KMS-11 (cell line): ENCODE results near the gene LBH.

Source experiments
- H2AFZ ChIP-seq: fragments of 200-600 bp; sonication (generic); 2 replicates; pipeline ENCODE4 v1.6.1; 2016; ENCODE audit warnings: antibody characterized with exemption, mixed run types, low read depth
- H3K27ac ChIP-seq: fragments of 200-600 bp; sonication (generic); 2 replicates; pipeline ENCODE4 v1.6.1; 2016; ENCODE audit warnings: mild to moderate bottlenecking, mixed run types
- H3K27me3 ChIP-seq: fragments of 200-600 bp; sonication (generic); 2 replicates; pipeline ENCODE4 v1.6.1; 2017; ENCODE audit warnings: mild to moderate bottlenecking, low read depth, mixed run types, moderate library complexity; ENCODE audit not compliant: insufficient read depth
- H3K36me3 ChIP-seq: fragments of 200-600 bp; sonication (generic); 2 replicates; pipeline ENCODE4 v1.6.1; 2017; ENCODE audit warnings: mild to moderate bottlenecking, mixed run types; ENCODE audit not compliant: insufficient read depth
- H3K4me1 ChIP-seq: fragments of 200-600 bp; sonication (generic); 2 replicates; pipeline ENCODE4 v1.6.1; 2016; ENCODE audit warnings: mild to moderate bottlenecking, low read depth, mixed run types; ENCODE audit not compliant: poor library complexity, severe bottlenecking
- H3K4me2 ChIP-seq: fragments of 200-600 bp; sonication (generic); 2 replicates; pipeline ENCODE4 v1.7.0; 2016; ENCODE audit warnings: mild to moderate bottlenecking, mixed run types
- H3K4me3 ChIP-seq: fragments of 200-600 bp; sonication (generic); IDR thresholded peaks from 2 replicates; pipeline ENCODE4 v1.6.1; 2017; ENCODE audit warnings: low read depth, low read length, mixed read lengths; ENCODE audit not compliant: insufficient read depth
- H3K79me2 ChIP-seq: fragments of 200-600 bp; sonication (generic); 2 replicates; pipeline ENCODE4 v1.6.1; 2016; ENCODE audit warnings: low read depth, mixed run types; ENCODE audit not compliant: insufficient read depth
- H3K9ac ChIP-seq: fragments of 200-600 bp; sonication (generic); 2 replicates; pipeline ENCODE4 v1.6.1; 2016; ENCODE audit warnings: mild to moderate bottlenecking, mixed run types
- H4K20me1 ChIP-seq: fragments of 200-600 bp; sonication (generic); 2 replicates; pipeline ENCODE4 v1.6.1; 2016; ENCODE audit warnings: mild to moderate bottlenecking, mixed run types; ENCODE audit not compliant: insufficient read depth
- TF ChIP-seq, protein P1 (sequence below): fragments of 200-600 bp; sonication (generic); conservative IDR thresholded peaks from 2 replicates; pipeline ENCODE4 v1.6.1; 2017; ENCODE audit warnings: low read depth, mild to moderate bottlenecking, antibody characterized with exemption, low read length, moderate library complexity, mixed read lengths

Gene LBH

DNA sequence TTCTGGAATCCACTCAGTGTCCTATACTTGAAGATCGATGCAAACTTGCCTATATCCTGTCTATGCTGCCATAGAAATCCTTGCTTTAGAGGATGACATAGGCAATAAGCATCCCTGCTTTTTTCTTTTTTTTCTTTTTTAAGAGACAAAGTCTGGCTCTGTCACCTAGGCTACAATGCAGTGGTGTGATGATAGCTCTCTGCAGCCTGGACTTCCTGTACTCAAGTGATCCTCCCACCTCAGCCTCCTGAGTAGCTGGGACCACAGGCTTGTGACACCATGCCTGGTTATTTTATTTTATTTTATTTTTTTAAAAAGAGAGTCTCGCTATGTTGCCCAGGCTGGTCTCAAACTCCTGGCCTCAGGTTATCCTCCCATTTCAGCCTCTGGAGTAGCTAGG, 76.9 kb downstream of the LBH start:
- Histone ChIP-seq H3K9ac (no peak overlapping the region), H3K79me2 (no peaks in the 10 kb centered on the region), H3K36me3 (no peaks in the 10 kb centered on the region), H4K20me1 (no peaks in the 10 kb centered on the region), H3K4me2 (no peak overlapping the region), H3K27me3 (no peaks in the 10 kb centered on the region), H3K4me3 (no peak overlapping the region), H3K27ac (no peak overlapping the region), H2AFZ (no peak overlapping the region), H3K4me1 (no peaks in the 10 kb centered on the region)
- TF ChIP-seq, protein P1, sequence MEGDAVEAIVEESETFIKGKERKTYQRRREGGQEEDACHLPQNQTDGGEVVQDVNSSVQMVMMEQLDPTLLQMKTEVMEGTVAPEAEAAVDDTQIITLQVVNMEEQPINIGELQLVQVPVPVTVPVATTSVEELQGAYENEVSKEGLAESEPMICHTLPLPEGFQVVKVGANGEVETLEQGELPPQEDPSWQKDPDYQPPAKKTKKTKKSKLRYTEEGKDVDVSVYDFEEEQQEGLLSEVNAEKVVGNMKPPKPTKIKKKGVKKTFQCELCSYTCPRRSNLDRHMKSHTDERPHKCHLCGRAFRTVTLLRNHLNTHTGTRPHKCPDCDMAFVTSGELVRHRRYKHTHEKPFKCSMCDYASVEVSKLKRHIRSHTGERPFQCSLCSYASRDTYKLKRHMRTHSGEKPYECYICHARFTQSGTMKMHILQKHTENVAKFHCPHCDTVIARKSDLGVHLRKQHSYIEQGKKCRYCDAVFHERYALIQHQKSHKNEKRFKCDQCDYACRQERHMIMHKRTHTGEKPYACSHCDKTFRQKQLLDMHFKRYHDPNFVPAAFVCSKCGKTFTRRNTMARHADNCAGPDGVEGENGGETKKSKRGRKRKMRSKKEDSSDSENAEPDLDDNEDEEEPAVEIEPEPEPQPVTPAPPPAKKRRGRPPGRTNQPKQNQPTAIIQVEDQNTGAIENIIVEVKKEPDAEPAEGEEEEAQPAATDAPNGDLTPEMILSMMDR: no peak
